Measurements from ENCODE around the gene ALAS1.

- TF ChIP-seq EZH2 (IDR thresholded peaks at IDR 0.05; ENCODE audit: low read depth): no peak
- TF ChIP-seq, protein P1, sequence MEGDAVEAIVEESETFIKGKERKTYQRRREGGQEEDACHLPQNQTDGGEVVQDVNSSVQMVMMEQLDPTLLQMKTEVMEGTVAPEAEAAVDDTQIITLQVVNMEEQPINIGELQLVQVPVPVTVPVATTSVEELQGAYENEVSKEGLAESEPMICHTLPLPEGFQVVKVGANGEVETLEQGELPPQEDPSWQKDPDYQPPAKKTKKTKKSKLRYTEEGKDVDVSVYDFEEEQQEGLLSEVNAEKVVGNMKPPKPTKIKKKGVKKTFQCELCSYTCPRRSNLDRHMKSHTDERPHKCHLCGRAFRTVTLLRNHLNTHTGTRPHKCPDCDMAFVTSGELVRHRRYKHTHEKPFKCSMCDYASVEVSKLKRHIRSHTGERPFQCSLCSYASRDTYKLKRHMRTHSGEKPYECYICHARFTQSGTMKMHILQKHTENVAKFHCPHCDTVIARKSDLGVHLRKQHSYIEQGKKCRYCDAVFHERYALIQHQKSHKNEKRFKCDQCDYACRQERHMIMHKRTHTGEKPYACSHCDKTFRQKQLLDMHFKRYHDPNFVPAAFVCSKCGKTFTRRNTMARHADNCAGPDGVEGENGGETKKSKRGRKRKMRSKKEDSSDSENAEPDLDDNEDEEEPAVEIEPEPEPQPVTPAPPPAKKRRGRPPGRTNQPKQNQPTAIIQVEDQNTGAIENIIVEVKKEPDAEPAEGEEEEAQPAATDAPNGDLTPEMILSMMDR (conservative IDR thresholded peaks at IDR 0.05): no peak
These were observed 2.7 kb upstream of the ALAS1 start for GRCh38 chr3:52195291-52195597.

All from PC-9 (cell line).